Epithelial cell of prostate (primary cell): ENCODE data around the gene PSMD9.
"Not testable (repeated sequence)": the region's sequence is repeated elsewhere in the genome, so short reads cannot be mapped to it uniquely, and the experiment has no call there.

Experiments
- DNase-seq: peaks from one replicate; pipeline ENCODE4 v3.0.0-alpha.2; 2011; ENCODE audit warnings: low read depth, low spot score
- H3K27ac ChIP-seq: fragments of 450-650 bp; 2 replicates; pipeline ENCODE4 v1.5.1; 2017; ENCODE audit warnings: mild to moderate bottlenecking

Gene PSMD9

GRCh38 chr12:121888478-121889273 is at the start of gene PSMD9:
TSS of gene PSMD9 (plus strand) at chr12:121888790. CDS start at chr12:121888857, 67 bp downstream.
- DNase-seq = peak; percentile 88
- H3K27ac ChIP-seq = peak within 1 kb of the TSS; percentile 90

GRCh38 chr12:121839106-121839992 is 49.2 kb upstream of the PSMD9 start:
- peak; percentile 79 for DNase-seq
- H3K27ac ChIP-seq = no peak overlapping the region

GRCh38 chr12:121839993-121840761 is 48.4 kb upstream of the PSMD9 start:
- H3K27ac ChIP-seq = no peak overlapping the region
- DNase-seq = no peak

GRCh38 chr12:121843236-121843982 is 45.2 kb upstream of the PSMD9 start:
- no peak overlapping the region for H3K27ac ChIP-seq

GRCh38 chr12:121845701-121846100 is 42.9 kb upstream of the PSMD9 start:
- no peak overlapping the region for H3K27ac ChIP-seq
- no peak for DNase-seq

More at GRCh38 chr12:121843236-121843982, 45.2 kb upstream of the PSMD9 start:
- DNase-seq = no peak

GRCh38 chr12:121849211-121849610 is 39.4 kb upstream of the PSMD9 start:
- no peak overlapping the region for H3K27ac ChIP-seq

GRCh38 chr12:121849665-121850064 is 38.9 kb upstream of the PSMD9 start:
- no peak overlapping the region for H3K27ac ChIP-seq
- DNase-seq = no peak

More at GRCh38 chr12:121849211-121849610, 39.4 kb upstream of the PSMD9 start:
- no peak for DNase-seq

GRCh38 chr12:121852392-121852791 is 36.2 kb upstream of the PSMD9 start:
- not testable (repeated sequence) for DNase-seq

GRCh38 chr12:121857322-121858246 is 31.0 kb upstream of the PSMD9 start:
- H3K27ac ChIP-seq = no peak overlapping the region
- no peak for DNase-seq

More at GRCh38 chr12:121852392-121852791, 36.2 kb upstream of the PSMD9 start:
- not testable (repeated sequence) for H3K27ac ChIP-seq

- DNase-seq = no peak
- no peak overlapping the region for H3K27ac ChIP-seq
Measured at GRCh38 chr12:121858318-121858661, 30.3 kb upstream of the PSMD9 start.

- no peak within 1 kb of the TSS for H3K27ac ChIP-seq
- DNase-seq = no peak
Measured at GRCh38 chr12:121858662-121859572, 29.7 kb upstream of the PSMD9 start, which contains the start of gene HPD. TSS of gene HPD (minus strand) at chr12:121858859. CDS start at chr12:121858823, 36 bp downstream.

- no peak overlapping the region for H3K27ac ChIP-seq
- no peak for DNase-seq
Measured at GRCh38 chr12:121860257-121860656, 28.3 kb upstream of the PSMD9 start.

GRCh38 chr12:121860699-121861098 is 27.9 kb upstream of the PSMD9 start:
- not testable (repeated sequence) for H3K27ac ChIP-seq, DNase-seq

GRCh38 chr12:121861636-121862254 is 26.8 kb upstream of the PSMD9 start:
- DNase-seq = no peak
- no peak overlapping the region for H3K27ac ChIP-seq

GRCh38 chr12:121866331-121866730 is 22.3 kb upstream of the PSMD9 start:
- no peak for DNase-seq
- no peak overlapping the region for H3K27ac ChIP-seq

- not testable (repeated sequence) for H3K27ac ChIP-seq, DNase-seq
Measured at GRCh38 chr12:121869229-121869628, 19.4 kb upstream of the PSMD9 start.

- no peak overlapping the region for H3K27ac ChIP-seq
- DNase-seq = no peak
Measured at GRCh38 chr12:121871467-121871866, 17.1 kb upstream of the PSMD9 start.
